GM23338 (cell line): ENCODE data around the gene FAM81A. TPM values are rescaled to one million over a fixed set of nuclear protein-coding genes. Genes with fewer than 3 reads are reported as not detected.

ENCODE experiments used
- ATAC-seq: fragments of 200-7000 bp; cut with Tn5 transposase; 3 replicates; pipeline ENCODE4 v1.9.1; 2020
- DNase-seq: peaks from one replicate; pipeline ENCODE4 v3.0.0-alpha.2; 2015; ENCODE audit warnings: low spot score
- H2AFZ ChIP-seq: fragments of 200-600 bp; sonication (generic); 2 replicates; pipeline ENCODE4 v1.8.0; 2016; ENCODE audit warnings: antibody characterized with exemption, mild to moderate bottlenecking, moderate library complexity
- H3F3A ChIP-seq: fragments of 200-600 bp; sonication (generic); replicated peaks from 2 replicates; pipeline ENCODE4 v1.8.0; 2017; ENCODE audit warnings: antibody characterized with exemption, mixed run types, low read depth
- H3K27ac ChIP-seq: fragments of 200-600 bp; sonication (generic); 2 replicates; pipeline ENCODE4 v1.6.1; 2016; ENCODE audit warnings: low read depth
- H3K27me3 ChIP-seq: fragments of 200-600 bp; sonication (generic); 2 replicates; pipeline ENCODE4 v1.8.0; 2016; ENCODE audit warnings: mild to moderate bottlenecking, mixed run types, moderate library complexity; ENCODE audit not compliant: insufficient read depth
- H3K36me3 ChIP-seq: fragments of 200-600 bp; sonication (generic); 2 replicates; pipeline ENCODE4 v1.8.0; 2016; ENCODE audit warnings: mild to moderate bottlenecking; ENCODE audit not compliant: insufficient read depth
- H3K4me1 ChIP-seq: fragments of 200-600 bp; sonication (generic); 2 replicates; pipeline ENCODE4 v1.8.0; 2016; ENCODE audit warnings: mild to moderate bottlenecking, moderate library complexity; ENCODE audit not compliant: insufficient read depth
- H3K4me2 ChIP-seq: fragments of 200-600 bp; sonication (generic); 2 replicates; pipeline ENCODE4 v1.7.1; 2017; ENCODE audit warnings: mixed run types
- H3K4me3 ChIP-seq: fragments of 200-600 bp; sonication (generic); 2 replicates; pipeline ENCODE4 v1.6.1; 2016; ENCODE audit warnings: mixed run types
- H3K79me2 ChIP-seq: fragments of 200-600 bp; sonication (generic); replicated peaks from 2 replicates; pipeline ENCODE4 v1.8.0; 2017; ENCODE audit warnings: mild to moderate bottlenecking; ENCODE audit not compliant: insufficient read depth
- H3K9me2 ChIP-seq: fragments of 200-600 bp; sonication (generic); 2 replicates; pipeline ENCODE4 v1.8.0; 2017; ENCODE audit not compliant: insufficient read depth
- H4K20me1 ChIP-seq: fragments of 200-600 bp; sonication (generic); replicated peaks from 2 replicates; pipeline ENCODE4 v1.8.0; 2017; ENCODE audit warnings: mild to moderate bottlenecking; ENCODE audit not compliant: insufficient read depth
- H3K27ac Mint-ChIP-seq: 2 replicates; pipeline ENCODE4 v1.8.0; 2020; ENCODE audit warnings: inconsistent platforms, mild to moderate bottlenecking, moderate library complexity, mixed read lengths
- H3K27me3 Mint-ChIP-seq: 3 replicates; pipeline ENCODE4 v1.8.0; 2022; ENCODE audit warnings: low read depth, mild to moderate bottlenecking, moderate library complexity, mixed read lengths, inconsistent platforms; ENCODE audit not compliant: insufficient read depth, poor library complexity
- H3K36me3 Mint-ChIP-seq: 3 replicates; pipeline ENCODE4 v1.8.0; 2021; ENCODE audit warnings: low read depth, mild to moderate bottlenecking, inconsistent platforms, moderate library complexity, mixed read lengths
- H3K4me1 Mint-ChIP-seq: 3 replicates; pipeline ENCODE4 v1.8.0; 2020; ENCODE audit warnings: mild to moderate bottlenecking, inconsistent platforms, mixed read lengths
- H3K4me3 Mint-ChIP-seq: 3 replicates; pipeline ENCODE4 v1.8.0; 2021; ENCODE audit warnings: moderate library complexity, mild to moderate bottlenecking, inconsistent platforms, mixed read lengths
- H3K9me3 Mint-ChIP-seq: 3 replicates; pipeline ENCODE4 v1.8.0; 2020; ENCODE audit warnings: moderate library complexity, mild to moderate bottlenecking, inconsistent platforms, mixed read lengths
- JUNB ChIP-seq: IDR thresholded peaks from one replicate; pipeline ENCODE4 v1.6.1; 2016; ENCODE audit warnings: antibody characterized with exemption; ENCODE audit not compliant: unreplicated experiment
- NANOG ChIP-seq: IDR thresholded peaks from 2 replicates; pipeline ENCODE4 v1.6.1; 2016; ENCODE audit warnings: antibody characterized with exemption, borderline replicate concordance
- STAT1 ChIP-seq: IDR thresholded peaks from one replicate; pipeline ENCODE4 v1.6.1; 2016; ENCODE audit warnings: antibody characterized with exemption; ENCODE audit not compliant: unreplicated experiment
- polyA plus RNA-seq: library from polyadenylated mRNA; unstranded; fragments of >200 nt; fragmentation: Nextera tagmentation; extraction: Ambion mirVana; gene quantifications from 2 replicates; pipeline ENCODE4 v1.2.1, GENCODE V29; 2016
- total RNA-seq: library from RNA; depleted of rRNA; stranded (reverse); fragments of >200 nt; shearing (Covaris generic); gene quantifications from 2 replicates; pipeline ENCODE4 v1.2.3, GENCODE V29; 2014
- TF ChIP-seq, protein P1 (sequence below): fragments of 250-450 bp; sonication (Bioruptor Pico); IDR thresholded peaks from 2 replicates; pipeline ENCODE4 v1.5.0; 2020; ENCODE audit warnings: mild to moderate bottlenecking, moderate library complexity
- TF ChIP-seq, protein P2 (sequence below): IDR thresholded peaks from one replicate; pipeline ENCODE4 v1.6.1; 2018; ENCODE audit warnings: antibody characterized with exemption; ENCODE audit not compliant: unreplicated experiment
- TF ChIP-seq, protein P3 (sequence below), 2 experiments: fragments of 200-600 bp in 1 of 2; sonication (generic) in 1 of 2; conservative IDR thresholded peaks; 2 replicates each; pipeline versions ENCODE4 v1.5.1 to v1.6.1; 2016 to 2017; ENCODE audit warnings: antibody characterized with exemption in 2 of 2, low read depth in 2 of 2, mild to moderate bottlenecking in 2 of 2, moderate library complexity in 1 of 2

The FAM81A gene
- total and polyA plus RNA-seq, 2 experiments from 2014 or later, result 0.73 to 4.1 TPM

DNA sequence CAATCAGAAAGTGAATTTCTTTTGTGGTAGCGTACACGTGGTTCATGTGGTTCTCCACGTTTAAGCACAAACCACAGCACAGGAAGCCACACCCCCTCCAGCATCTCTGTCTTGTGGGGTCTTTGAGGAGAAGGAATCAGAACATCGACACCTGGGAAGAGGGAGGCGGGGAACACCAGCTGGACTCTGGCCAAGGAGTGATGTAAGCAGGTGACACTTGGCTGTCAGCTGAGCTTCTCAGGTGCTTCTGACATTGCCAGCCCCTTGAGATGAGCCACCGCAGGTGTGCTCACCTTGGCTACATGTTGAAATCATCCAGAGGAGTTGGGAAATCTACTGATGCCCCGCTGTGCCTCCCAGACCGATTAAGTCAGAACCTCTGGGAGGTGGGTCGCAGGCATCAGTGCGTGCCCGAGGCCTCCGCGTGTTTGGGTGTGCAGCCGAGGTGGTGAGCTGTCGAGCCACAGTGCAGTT is 85.0 kb downstream of the FAM81A start (continued):
- TF ChIP-seq, protein P1, sequence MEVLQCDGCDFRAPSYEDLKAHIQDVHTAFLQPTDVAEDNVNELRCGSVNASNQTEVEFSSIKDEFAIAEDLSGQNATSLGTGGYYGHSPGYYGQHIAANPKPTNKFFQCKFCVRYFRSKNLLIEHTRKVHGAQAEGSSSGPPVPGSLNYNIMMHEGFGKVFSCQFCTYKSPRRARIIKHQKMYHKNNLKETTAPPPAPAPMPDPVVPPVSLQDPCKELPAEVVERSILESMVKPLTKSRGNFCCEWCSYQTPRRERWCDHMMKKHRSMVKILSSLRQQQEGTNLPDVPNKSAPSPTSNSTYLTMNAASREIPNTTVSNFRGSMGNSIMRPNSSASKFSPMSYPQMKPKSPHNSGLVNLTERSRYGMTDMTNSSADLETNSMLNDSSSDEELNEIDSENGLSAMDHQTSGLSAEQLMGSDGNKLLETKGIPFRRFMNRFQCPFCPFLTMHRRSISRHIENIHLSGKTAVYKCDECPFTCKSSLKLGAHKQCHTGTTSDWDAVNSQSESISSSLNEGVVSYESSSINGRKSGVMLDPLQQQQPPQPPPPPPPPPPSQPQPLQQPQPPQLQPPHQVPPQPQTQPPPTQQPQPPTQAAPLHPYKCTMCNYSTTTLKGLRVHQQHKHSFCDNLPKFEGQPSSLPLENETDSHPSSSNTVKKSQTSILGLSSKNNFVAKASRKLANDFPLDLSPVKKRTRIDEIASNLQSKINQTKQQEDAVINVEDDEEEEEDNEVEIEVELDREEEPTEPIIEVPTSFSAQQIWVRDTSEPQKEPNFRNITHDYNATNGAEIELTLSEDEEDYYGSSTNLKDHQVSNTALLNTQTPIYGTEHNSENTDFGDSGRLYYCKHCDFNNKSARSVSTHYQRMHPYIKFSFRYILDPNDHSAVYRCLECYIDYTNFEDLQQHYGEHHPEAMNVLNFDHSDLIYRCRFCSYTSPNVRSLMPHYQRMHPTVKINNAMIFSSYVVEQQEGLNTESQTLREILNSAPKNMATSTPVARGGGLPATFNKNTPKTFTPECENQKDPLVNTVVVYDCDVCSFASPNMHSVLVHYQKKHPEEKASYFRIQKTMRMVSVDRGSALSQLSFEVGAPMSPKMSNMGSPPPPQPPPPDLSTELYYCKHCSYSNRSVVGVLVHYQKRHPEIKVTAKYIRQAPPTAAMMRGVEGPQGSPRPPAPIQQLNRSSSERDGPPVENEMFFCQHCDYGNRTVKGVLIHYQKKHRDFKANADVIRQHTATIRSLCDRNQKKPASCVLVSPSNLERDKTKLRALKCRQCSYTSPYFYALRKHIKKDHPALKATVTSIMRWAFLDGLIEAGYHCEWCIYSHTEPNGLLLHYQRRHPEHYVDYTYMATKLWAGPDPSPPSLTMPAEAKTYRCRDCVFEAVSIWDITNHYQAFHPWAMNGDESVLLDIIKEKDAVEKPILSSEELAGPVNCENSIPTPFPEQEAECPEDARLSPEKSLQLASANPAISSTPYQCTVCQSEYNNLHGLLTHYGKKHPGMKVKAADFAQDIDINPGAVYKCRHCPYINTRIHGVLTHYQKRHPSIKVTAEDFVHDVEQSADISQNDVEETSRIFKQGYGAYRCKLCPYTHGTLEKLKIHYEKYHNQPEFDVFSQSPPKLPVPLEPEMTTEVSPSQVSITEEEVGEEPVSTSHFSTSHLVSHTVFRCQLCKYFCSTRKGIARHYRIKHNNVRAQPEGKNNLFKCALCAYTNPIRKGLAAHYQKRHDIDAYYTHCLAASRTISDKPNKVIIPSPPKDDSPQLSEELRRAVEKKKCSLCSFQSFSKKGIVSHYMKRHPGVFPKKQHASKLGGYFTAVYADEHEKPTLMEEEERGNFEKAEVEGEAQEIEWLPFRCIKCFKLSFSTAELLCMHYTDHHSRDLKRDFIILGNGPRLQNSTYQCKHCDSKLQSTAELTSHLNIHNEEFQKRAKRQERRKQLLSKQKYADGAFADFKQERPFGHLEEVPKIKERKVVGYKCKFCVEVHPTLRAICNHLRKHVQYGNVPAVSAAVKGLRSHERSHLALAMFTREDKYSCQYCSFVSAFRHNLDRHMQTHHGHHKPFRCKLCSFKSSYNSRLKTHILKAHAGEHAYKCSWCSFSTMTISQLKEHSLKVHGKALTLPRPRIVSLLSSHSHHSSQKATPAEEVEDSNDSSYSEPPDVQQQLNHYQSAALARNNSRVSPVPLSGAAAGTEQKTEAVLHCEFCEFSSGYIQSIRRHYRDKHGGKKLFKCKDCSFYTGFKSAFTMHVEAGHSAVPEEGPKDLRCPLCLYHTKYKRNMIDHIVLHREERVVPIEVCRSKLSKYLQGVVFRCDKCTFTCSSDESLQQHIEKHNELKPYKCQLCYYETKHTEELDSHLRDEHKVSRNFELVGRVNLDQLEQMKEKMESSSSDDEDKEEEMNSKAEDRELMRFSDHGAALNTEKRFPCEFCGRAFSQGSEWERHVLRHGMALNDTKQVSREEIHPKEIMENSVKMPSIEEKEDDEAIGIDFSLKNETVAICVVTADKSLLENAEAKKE (CRISPR knock-in tag), result no peak
- TF ChIP-seq, protein P2, sequence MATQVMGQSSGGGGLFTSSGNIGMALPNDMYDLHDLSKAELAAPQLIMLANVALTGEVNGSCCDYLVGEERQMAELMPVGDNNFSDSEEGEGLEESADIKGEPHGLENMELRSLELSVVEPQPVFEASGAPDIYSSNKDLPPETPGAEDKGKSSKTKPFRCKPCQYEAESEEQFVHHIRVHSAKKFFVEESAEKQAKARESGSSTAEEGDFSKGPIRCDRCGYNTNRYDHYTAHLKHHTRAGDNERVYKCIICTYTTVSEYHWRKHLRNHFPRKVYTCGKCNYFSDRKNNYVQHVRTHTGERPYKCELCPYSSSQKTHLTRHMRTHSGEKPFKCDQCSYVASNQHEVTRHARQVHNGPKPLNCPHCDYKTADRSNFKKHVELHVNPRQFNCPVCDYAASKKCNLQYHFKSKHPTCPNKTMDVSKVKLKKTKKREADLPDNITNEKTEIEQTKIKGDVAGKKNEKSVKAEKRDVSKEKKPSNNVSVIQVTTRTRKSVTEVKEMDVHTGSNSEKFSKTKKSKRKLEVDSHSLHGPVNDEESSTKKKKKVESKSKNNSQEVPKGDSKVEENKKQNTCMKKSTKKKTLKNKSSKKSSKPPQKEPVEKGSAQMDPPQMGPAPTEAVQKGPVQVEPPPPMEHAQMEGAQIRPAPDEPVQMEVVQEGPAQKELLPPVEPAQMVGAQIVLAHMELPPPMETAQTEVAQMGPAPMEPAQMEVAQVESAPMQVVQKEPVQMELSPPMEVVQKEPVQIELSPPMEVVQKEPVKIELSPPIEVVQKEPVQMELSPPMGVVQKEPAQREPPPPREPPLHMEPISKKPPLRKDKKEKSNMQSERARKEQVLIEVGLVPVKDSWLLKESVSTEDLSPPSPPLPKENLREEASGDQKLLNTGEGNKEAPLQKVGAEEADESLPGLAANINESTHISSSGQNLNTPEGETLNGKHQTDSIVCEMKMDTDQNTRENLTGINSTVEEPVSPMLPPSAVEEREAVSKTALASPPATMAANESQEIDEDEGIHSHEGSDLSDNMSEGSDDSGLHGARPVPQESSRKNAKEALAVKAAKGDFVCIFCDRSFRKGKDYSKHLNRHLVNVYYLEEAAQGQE, result no peak
- no peak for TF ChIP-seq JUNB

DNA sequence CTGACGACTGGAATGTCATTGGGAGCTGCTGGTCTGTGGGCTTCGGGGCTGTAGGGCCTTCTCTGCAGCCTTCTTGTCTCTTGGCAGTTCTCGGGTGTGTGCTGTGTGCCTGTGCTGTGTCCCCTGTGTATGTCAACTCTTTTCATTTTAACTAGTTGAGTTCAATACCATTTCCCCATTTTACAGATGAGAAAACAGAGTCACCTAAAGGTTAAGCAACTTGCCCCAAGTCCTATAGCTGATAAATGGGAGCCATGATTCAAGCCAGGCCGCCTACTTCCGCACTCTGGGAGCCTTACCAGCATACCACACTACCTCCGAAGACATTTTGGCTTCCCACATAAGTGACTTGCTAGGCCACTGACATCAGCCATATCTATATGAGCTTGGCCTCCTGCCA is 85.7 kb downstream of the FAM81A start:
- Histone ChIP-seq H3K27me3 (no peaks in the 10 kb centered on the region), H4K20me1 (no peaks in the 10 kb centered on the region), H3K27ac (no peak overlapping the region), H3K4me1 (no peaks in the 10 kb centered on the region), H3K4me2 (no peak overlapping the region), H3F3A (no peaks in the 10 kb centered on the region), H3K36me3 (no peaks in the 10 kb centered on the region), H3K79me2 (no peaks in the 10 kb centered on the region), H3K4me3 (no peak overlapping the region), H3K9me2 (no peaks in the 10 kb centered on the region), H2AFZ (no peak overlapping the region)
- DNase-seq, result no peak
- peaks cover 3% of the 10 kb centered on the region; the same call in 2 of the 3 replicates for H3K4me1 Mint-ChIP-seq
- no peak for TF ChIP-seq NANOG
- TF ChIP-seq, protein P3, sequence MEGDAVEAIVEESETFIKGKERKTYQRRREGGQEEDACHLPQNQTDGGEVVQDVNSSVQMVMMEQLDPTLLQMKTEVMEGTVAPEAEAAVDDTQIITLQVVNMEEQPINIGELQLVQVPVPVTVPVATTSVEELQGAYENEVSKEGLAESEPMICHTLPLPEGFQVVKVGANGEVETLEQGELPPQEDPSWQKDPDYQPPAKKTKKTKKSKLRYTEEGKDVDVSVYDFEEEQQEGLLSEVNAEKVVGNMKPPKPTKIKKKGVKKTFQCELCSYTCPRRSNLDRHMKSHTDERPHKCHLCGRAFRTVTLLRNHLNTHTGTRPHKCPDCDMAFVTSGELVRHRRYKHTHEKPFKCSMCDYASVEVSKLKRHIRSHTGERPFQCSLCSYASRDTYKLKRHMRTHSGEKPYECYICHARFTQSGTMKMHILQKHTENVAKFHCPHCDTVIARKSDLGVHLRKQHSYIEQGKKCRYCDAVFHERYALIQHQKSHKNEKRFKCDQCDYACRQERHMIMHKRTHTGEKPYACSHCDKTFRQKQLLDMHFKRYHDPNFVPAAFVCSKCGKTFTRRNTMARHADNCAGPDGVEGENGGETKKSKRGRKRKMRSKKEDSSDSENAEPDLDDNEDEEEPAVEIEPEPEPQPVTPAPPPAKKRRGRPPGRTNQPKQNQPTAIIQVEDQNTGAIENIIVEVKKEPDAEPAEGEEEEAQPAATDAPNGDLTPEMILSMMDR (conservative IDR thresholded peaks at IDR 0.05; ENCODE audit: low read depth in 2 of 2), result no peak
- TF ChIP-seq STAT1, result no peak
- no peaks in the 10 kb centered on the region for H3K36me3 Mint-ChIP-seq
- H3K27me3 Mint-ChIP-seq, result no peaks in the 10 kb centered on the region
- H3K4me3 Mint-ChIP-seq, result no peak overlapping the region
- no peak overlapping the region for H3K27ac Mint-ChIP-seq
- no peaks in the 10 kb centered on the region for H3K9me3 Mint-ChIP-seq
- ATAC-seq, result no peak
